ENCODE data around the gene PLXNB3.
"Not testable (repeated sequence)": the region's sequence is repeated elsewhere in the genome, so short reads cannot be mapped to it uniquely, and the experiment has no call there.

Gene PLXNB3

DNA sequence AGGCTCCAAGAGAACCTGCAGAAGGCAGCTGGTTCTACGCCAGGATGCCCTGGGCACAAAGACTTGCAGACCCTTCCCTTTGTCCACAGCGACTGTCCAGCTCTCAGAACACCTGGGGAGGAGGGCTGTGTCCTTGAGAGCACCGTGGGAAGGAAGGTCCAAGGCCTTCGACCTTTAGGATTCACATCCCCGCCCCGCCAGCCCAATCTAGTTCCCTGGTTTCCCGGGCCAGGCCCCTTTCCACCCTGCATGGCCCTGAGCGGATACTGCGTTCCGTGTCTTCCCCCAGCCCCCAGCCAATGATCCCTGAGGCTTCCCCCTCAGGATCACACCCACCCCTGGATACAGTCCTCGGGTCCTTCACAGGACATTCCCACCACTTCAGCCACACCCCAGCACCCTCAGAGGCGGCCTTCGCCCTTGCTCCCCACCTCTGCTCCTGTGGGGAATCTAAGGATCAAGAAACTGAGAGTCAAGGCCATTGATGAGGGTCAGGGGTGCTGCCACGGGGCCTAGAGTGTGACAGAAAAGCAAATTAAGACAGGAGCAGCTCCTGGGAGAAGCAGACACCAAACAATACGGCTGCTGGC, 30.3 kb upstream of the PLXNB3 start:
- DNase-seq: no peak

DNA sequence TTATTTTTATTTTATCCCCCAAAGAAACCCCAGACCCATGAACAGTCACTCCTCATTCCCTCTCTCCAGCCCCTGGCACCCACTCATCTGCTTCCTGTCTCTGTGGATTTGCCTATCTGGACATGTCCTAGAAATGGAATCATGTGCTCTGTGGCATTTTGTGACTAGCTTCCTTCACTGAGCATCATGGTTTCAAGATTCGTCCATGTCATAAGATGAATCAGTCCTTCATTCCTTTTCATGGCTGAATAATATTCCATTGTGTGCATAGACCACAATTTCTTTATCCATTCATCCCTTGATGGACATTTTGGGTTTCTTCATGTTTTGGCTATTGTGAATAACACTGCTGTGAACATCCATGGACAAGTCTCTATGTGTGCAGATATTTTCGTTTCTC, 29.2 kb upstream of the PLXNB3 start:
- DNase-seq: no peak

DNA sequence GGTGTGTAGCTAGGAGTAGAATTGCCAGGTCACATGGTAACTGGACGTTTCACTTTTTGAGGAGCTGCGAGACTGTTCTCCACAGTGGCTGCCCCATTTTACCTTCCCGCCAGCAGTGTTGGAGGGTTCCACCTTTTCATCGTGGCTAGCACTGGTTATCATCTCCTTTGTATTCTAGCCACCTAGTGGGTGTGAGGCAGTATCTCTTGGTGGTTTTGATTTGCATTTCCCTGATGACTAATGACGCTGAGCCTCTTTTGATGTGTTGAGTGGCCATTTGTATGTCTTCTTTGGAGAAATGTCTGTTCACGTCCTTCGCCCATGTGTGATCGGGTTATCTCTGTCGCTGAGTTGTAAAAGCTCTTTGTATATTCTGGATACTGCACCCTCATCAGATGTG, 28.8 kb upstream of the PLXNB3 start:
- no peak for DNase-seq

DNA sequence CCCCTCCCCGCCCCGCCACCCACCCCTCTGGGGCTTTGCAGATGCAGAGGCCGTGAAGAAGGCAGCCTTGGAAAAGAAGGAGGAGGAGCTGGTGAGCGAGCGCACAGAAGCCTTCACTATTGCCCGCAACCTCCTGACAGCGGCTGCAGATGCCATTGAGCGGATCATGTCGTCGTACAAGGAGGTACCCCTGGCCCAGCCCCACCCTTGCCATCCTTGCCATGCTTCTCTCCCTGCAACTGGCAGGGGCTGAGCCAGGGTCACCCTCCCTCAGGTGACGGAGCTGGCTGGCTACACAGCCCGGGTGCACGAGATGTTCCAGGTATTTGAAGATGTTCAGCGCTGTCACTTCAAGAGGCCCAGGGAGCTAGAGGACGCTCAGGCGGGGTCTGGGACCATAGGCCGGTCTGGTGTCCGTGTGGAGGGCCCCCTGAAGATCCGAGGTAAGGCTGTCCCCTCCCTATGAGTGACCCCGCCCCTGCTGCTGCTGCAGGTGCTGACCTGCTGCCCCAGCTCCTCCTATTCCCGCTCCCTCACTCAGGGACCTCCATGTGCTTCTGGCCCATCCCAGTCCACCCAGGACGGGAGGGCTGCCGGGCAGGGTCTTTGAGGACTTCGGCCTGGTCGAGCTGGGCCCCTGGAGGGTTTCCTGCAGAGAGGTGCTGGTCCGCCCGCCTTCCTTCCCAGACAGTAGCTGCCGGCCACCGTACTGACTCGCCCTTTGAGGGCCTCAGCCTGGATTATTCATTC, 27.8 kb upstream of the PLXNB3 start:
- DNase-seq: no peak

DNA sequence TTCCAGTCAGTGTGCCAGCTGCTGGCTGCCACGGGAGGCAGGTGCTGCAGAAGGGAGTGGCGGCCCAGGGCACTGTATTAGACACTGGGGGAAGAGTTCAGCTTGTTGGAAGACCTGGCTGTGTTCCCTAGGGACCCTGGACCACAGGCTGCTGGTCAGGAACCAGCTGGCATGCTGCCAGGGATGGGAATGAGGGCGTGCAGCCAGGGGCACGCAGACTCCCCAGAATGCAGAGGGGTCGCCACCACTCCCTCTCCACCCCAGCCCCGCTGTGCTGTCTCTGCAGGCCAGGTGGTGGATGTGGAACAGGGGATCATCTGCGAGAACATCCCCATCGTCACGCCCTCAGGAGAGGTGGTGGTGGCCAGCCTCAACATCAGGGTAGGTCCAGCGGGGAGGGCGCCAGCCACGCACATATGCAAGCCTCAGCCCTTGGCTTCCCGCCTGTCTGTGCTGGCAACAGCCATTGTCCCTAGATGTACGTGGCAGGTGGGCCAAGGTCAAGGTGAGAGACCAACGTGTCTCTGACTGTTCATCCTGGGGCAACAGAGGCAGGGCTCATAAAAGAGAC, 27.1 kb upstream of the PLXNB3 start:
- DNase-seq: no peak

DNA sequence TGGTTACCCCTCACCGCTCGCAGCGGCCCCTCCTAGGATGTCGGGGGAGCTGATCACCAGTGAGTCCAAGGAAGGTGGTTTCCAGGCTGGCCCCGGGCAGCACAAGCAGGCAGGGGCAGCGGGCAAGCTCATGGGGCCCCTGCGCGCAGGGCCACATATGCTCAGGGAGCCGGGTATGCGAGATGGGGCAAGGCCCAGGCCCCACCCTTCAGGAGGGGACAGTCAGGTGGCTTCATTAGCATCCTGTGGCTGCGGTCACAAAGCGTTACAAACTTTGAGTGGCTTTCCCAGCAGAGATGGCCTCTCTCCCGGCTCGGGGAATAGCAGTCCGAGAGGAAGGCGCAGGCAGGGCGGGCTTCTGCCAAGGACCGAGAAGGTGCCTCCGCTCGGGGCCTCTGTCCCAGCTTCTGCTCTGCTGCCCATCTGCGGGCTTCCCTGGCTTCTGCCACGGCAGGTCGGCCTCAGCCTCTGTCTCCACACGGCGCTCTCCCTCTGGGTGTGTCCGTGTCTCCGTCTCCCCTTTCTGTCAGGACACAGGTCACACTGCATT, 25.9 kb upstream of the PLXNB3 start:
- DNase-seq: no peak

DNA sequence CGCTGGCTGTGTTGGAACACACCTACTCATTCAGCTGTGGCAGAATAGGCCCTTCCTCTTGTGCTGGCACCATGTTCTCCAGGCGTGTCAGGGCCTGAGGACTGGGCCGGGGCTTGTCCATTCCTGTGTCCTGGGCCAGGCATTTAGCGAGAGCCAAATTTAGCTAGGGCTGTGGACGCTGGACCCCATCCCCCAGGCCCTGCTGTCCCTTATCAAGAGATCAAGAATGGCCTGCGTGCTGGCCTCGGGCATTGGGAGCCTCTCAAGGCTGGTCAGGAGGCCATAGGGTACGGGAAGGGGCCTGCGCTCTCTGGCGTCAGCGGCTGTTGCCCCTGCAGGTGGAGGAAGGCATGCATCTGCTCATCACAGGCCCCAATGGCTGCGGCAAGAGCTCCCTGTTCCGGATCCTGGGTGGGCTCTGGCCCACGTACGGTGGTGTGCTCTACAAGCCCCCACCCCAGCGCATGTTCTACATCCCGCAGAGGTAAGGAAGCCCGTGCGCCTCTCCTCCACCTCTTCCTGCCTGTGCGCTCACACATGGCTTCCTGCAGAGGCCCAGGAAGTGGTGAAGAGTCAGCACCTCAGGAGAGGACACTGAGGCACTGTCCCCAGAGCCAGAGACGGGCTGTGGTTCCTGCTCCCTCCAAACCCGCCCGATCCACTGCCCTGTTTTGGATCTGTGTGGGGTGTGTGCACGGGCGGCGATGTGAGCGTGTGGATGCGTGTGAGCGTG, 24.1 kb upstream of the PLXNB3 start:
- DNase-seq: no peak

DNA sequence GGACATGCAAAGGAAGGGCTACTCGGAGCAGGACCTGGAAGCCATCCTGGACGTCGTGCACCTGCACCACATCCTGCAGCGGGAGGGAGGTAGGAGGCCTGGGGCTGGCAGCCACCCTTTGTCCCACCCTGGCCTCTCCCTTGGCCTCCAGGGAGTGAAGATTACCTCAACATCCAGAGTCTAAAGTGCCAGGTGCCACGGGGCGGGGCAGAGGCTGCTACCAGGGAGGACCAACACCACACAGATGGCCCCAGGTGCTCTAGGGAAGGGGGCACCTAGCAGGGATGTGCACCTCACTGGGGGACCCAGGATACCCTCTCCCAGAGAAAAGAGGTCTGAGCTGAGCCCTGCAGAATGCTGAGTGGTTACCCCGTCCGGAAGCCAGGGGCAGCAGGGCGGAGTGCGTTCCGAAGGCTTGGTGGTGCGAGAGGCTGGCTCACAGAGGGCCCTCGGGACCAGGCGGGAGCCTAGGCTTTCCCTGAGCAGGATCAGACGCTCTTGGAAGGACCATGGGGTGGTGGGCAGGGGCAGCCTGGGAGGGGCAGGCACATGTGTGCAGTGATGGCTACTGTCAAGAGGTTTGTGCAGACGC, 23.3 kb upstream of the PLXNB3 start:
- DNase-seq: no peak

DNA sequence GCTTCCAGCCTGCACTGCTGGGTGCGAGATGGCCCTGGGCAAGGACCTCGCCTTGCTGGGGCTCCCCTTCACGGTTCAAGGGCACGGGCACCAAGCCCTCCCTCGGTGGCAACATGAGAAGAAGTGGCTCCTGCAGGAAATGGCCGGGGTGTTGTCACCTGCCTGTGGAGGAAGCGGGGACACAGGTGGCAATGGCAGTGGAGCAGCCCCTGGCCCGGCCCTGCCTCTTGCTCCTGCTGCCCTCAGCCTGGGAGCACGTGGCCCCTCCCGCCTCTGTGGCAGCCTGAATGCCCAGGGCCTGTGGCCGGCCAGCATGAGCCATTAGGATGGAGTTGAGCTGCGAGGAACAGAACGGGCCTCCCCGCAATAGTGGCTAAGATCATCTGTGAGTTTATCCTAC, 22.6 kb upstream of the PLXNB3 start:
- DNase-seq: no peak

DNA sequence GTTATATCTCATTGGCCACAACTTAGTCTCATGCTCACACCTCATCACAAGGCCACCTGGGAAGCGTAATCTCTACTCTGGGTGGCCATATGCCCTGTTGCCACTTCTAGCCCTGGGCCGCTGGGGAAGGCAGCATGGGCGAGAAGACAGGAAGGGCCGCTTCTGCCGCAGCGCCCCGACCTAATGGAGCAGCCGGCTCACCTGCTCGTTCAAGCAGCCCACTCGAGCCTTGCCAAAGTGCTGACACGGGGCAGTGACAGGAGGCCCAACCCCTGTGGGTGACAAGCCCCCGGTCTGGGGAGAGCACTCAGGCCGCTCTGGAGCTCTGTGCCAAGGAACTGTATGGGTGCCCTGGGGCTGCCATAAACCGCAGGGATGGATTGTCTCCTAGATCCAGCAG, 21.9 kb upstream of the PLXNB3 start:
- not testable (repeated sequence) for DNase-seq

DNA sequence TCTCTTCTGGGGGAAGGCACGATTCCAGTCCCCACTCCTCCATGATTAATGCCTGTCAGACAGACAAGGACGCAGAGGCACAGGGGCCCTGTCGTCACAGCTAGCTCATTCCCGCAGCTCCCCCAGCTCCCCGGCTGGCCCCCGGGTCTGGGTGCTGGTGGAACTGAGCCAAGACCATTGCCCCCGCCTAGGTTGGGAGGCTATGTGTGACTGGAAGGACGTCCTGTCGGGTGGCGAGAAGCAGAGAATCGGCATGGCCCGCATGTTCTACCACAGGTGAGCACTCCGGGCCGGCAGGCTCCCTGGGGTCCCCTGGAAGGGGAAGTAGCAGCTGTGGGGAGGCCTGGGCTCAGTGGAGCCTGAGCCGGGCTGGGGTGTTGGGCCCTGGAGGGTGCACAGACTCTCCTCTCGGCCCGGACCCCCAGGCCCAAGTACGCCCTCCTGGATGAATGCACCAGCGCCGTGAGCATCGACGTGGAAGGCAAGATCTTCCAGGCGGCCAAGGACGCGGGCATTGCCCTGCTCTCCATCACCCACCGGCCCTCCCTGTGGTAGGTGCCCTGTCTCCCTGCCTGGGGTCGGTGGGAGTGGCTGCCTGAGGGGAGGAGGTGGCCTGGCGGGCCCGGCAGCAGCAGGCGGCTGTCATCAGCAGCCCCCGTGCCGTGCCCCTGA, 21.1 kb upstream of the PLXNB3 start:
- DNase-seq: not testable (repeated sequence)

DNA sequence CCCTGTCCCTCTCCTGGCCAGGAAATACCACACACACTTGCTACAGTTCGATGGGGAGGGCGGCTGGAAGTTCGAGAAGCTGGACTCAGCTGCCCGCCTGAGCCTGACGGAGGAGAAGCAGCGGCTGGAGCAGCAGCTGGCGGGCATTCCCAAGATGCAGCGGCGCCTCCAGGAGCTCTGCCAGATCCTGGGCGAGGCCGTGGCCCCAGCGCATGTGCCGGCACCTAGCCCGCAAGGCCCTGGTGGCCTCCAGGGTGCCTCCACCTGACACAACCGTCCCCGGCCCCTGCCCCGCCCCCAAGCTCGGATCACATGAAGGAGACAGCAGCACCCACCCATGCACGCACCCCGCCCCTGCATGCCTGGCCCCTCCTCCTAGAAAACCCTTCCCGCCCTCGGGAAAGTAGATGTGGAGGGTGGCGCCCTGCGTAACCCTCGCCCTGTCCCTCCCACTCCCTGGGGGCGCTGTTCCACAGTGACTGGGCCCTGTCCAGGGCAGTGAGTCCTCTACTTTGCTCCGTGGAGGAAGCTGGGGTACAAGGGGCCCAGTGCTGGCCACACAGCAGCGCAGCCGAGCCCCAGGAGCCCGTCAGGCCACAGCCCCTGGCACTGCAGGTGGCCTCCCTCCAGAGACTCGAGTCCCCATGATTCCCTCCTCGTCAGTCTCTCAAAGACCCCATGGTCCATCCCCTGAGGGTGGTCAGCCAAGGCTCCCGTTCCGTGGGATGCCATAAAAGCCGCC, 20.4 kb upstream of the PLXNB3 start:
- DNase-seq: not testable (repeated sequence)

DNA sequence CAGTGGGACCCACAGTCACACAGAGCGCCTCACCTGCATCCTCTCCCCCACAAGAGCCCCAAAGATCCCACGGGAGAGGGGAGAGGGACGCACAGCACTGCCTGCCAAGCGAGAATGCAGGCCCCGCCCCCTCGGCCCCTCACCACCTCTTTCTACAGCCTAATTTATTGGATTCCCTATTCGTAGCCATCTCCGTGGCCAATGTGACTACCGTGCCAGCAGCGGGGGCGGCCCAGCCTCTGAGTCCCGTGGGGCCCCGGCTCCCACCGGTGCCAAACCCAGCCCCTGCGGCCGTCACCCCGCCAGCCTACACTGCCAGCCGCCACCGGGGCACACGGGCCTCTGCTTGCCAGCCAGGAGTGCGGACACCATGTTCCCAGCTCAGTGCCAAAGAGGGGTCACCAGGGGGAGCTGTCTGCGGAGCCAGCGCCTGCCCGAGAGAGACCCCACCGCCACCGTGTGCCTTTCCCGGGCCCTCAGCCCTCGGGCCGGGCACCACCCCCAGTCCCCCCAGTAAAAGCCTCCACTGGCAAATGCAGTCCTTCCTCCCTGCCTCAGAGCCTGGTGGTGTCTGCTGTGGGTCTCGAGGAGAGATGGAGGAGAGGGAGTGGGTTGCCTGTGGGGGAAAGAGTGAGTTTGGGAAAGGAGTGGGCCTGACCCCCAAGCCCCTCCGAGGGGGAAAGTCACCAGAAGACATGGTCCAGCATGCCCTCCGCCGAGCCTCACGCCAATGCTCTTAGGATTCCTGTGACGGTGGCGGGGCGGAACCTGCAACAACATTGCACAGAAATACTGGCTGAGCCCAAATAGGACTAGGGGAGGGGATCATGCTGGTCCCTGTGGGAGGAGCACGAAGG, 19.6 kb upstream of the PLXNB3 start:
- DNase-seq: no peak

DNA sequence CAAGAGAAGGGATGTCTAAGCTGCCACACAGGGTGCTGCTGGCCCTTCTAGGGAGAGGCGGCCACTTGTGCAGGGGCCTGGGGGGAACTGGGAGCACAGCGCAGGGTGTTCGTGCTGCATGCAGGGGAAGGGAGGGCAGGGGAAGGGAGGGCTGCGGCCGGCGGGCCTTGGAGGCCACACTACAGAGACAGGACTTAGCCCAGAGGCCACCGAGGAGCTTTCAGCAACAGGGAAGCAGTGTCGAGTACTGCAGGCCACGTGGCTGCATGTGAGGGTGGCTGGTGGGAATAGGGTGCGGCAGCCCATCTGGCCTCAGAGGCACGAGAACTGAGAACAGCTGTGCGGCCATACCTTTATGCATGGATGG, 19.0 kb upstream of the PLXNB3 start:
- not testable (repeated sequence) for DNase-seq

DNA sequence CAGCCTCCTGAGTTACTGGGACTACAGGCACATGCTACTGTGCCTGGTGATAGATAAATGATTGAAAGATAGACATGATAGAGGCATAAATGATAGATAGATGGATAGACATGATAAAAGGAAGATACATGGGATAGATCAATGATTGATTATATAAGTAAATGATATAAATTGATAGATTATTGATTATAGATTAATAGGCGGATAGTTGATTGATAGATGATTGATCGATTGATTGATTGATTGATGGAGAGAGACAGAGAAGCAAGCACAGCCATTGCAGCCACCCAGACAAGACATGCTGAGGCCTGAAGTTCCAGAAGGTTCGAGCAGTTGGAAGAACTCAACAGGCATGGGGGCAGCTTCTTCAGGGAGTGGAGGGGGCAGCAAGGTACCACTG, 17.7 kb upstream of the PLXNB3 start:
- no peak for DNase-seq

DNA sequence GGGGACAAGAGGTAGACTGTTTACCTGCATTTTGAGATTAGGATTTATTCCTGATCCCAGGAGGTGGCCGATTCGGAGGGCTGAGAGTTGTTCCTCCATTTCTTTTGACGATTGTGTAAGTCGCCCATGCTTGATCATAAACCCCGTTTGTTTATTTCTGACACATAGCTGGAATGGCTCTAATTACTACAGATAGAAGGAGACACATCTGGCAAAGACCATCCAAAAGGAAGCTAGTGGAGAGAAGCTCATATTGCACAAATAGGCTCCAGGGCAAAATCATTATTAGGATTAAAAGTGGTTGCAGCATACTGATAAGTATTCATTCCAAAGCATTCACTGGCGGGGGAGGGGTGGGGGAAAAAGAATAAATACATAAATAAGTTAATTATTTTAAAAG, 17.1 kb upstream of the PLXNB3 start:
- DNase-seq: not testable (repeated sequence)

DNA sequence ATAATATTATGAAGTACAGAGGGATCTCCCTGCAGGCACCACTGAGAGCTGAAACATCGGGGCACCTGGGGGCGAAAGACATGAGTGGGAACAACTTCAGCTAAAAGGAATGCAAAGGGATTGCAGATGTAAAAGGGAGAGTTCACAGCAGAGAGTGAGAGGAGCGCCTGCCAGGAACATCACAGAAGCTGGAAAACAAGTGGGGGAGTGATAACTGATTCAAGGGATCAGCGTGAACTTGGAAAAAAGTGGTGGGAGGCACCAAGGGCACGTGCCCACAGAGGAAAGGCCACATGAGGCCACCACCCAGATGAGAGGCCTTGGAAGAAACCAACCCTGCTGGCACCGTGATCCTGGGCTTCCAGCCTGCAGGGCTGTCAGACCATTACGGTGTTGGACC, 15.0 kb upstream of the PLXNB3 start:
- DNase-seq: not testable (repeated sequence)

DNA sequence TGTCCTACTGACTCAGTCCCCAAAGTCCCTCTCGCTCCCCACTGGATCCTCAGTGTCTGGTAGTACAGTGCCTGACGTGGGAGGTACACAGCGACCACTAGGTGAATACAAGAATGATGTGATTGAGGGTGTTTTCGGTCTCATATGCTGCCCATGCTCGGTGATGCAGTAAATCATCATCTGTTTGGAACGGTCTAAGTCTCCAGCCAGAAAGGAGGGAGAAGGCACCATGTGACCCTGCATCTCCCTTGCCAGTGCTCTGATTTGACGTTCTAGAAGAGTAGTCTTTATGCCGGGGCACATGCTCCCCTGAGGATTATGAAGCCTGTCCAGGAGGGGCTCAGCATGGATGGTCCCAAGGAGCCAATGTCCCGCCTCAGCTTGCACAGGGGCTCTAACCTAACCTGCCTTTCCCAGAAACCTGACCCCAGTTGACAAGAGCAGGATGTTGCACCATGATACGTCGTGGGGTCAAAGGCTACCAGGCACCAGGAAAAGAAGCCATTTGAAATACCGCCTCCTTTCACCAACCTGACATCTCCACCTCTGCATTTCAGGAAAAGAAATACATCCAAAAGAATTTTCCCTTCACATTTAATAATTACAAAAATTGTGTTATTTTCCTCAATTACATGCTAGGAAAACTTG, 13.8 kb upstream of the PLXNB3 start:
- no peak for DNase-seq

DNA sequence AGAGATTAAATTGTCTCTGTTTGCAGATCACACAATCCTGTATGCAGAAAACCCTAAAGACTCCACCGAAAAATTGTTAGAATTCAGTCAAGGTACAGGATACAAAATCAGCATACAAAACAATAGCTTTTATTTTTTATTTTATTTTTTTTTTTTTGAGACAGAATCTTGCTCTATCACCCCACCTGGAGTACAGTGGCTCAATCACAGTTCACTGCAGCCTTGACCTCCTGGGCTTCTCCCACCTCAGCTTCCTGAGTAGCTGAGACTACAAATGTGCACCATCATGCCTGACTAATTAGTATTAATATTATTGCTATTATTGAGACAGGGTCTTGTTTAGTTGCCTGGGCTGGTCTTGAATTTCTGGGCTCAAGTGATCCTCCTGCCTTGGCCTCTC, 8.9 kb upstream of the PLXNB3 start:
- no peak for DNase-seq

DNA sequence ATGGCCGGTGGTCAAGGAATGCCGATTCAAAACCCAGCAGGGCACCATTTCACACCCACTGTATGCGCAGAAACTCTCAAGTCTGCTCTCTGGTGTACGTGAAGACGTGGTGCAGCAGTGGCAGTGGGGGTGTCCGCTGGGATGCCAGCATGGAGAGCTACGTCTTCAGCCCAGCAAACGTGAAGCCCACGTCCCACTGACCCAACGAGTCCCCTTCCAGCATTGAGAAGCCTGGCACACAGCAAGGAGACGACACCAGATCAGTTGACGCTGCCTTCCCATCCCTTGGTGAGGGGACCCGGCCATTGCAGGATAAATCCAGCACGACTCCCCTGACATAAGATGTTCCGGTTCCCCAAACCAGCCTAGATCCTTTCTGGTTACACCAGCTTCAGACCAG, 2.2 kb upstream of the PLXNB3 start:
- no peak for DNase-seq

Data from hippocampal formation (tissue), 2 donors.